Karpas-422 (cell line): ENCODE results near the gene KRT76. TPM values are rescaled to one million over a fixed set of nuclear protein-coding genes. Genes with fewer than 3 reads are reported as not detected.
"Not testable (repeated sequence)": the region's sequence is repeated elsewhere in the genome, so short reads cannot be mapped to it uniquely, and the experiment has no call there.

Experiments
- DNase-seq: peaks from one replicate; pipeline ENCODE4 v3.0.0-alpha.2; 2015
- H2AFZ ChIP-seq: fragments of 200-600 bp; sonication (generic); 2 replicates; pipeline ENCODE4 v1.6.1; 2014; ENCODE audit warnings: antibody characterized with exemption, low read length, mixed read lengths
- H3K27ac ChIP-seq: fragments of 200-600 bp; sonication (generic); 2 replicates; pipeline ENCODE4 v1.5.1; 2014; ENCODE audit warnings: mild to moderate bottlenecking, low read length, moderate library complexity
- H3K27me3 ChIP-seq: fragments of 200-600 bp; sonication (generic); 2 replicates; pipeline ENCODE4 v1.6.1; 2014; ENCODE audit warnings: low read length, mixed read lengths
- H3K36me3 ChIP-seq: fragments of 200-600 bp; sonication (generic); 2 replicates; pipeline ENCODE4 v1.6.1; 2014; ENCODE audit warnings: low read length, mixed read lengths; ENCODE audit not compliant: insufficient read depth
- H3K4me1 ChIP-seq: fragments of 200-600 bp; sonication (generic); 2 replicates; pipeline ENCODE4 v1.6.1; 2014; ENCODE audit warnings: mild to moderate bottlenecking, low read length, mixed read lengths
- H3K4me2 ChIP-seq: fragments of 200-600 bp; sonication (generic); 2 replicates; pipeline ENCODE4 v1.6.1; 2014; ENCODE audit warnings: low read length, low read depth, mild to moderate bottlenecking; ENCODE audit not compliant: poor library complexity, severe bottlenecking
- H3K4me3 ChIP-seq: fragments of 200-600 bp; sonication (generic); 2 replicates; pipeline ENCODE4 v1.5.1; 2014; ENCODE audit warnings: mild to moderate bottlenecking, antibody characterized with exemption, low read length, mixed read lengths
- H3K79me2 ChIP-seq: fragments of 200-600 bp; sonication (generic); 2 replicates; pipeline ENCODE4 v1.6.1; 2014; ENCODE audit warnings: mild to moderate bottlenecking, low read length, mixed read lengths
- H3K9ac ChIP-seq: fragments of 200-600 bp; sonication (generic); 2 replicates; pipeline ENCODE4 v1.6.0; 2014; ENCODE audit warnings: low read length
- H3K9me2 ChIP-seq: fragments of 200-600 bp; sonication (generic), shearing (Covaris generic); replicated peaks from 2 replicates; pipeline ENCODE4 v1.6.0; 2014; ENCODE audit warnings: mild to moderate bottlenecking, low read length, moderate library complexity; ENCODE audit not compliant: insufficient read depth
- H3K9me3 ChIP-seq: fragments of 300-700, 200-600 bp; sonication (generic); 2 replicates; pipeline ENCODE4 v1.6.1; 2014; ENCODE audit warnings: low read length, mixed read lengths
- H4K20me1 ChIP-seq: fragments of 200-600 bp; sonication (generic); 2 replicates; pipeline ENCODE4 v1.6.1; 2014; ENCODE audit warnings: mild to moderate bottlenecking, antibody characterized with exemption, low read length, low read depth; ENCODE audit not compliant: insufficient read depth
- total RNA-seq: library from RNA; depleted of rRNA; stranded (reverse); fragments of >200 nt; shearing (Covaris generic); gene quantifications from 2 replicates; pipeline ENCODE4 v1.2.3, GENCODE V29; 2014; ENCODE audit warnings: low replicate concordance

The KRT76 gene
- total RNA-seq, 1 experiment from 2014 or later: not detected

- Histone ChIP-seq H3K4me2 (no peak overlapping the region), H3K36me3 (no peaks in the 10 kb centered on the region), H3K27me3 (no peaks in the 10 kb centered on the region), H3K4me3 (no peak overlapping the region), H3K9me3 (no peaks in the 10 kb centered on the region), H3K79me2 (no peaks in the 10 kb centered on the region), H3K4me1 (peaks cover 8% of the 10 kb centered on the region), H3K9me2 (no peaks in the 10 kb centered on the region), H3K9ac (no peak overlapping the region), H2AFZ (no peak overlapping the region), H4K20me1 (no peaks in the 10 kb centered on the region), H3K27ac (no peak overlapping the region)
- no peak for DNase-seq
Observed at GRCh38 chr12:52796839-52797528, 19.8 kb upstream of the KRT76 start.

DNA sequence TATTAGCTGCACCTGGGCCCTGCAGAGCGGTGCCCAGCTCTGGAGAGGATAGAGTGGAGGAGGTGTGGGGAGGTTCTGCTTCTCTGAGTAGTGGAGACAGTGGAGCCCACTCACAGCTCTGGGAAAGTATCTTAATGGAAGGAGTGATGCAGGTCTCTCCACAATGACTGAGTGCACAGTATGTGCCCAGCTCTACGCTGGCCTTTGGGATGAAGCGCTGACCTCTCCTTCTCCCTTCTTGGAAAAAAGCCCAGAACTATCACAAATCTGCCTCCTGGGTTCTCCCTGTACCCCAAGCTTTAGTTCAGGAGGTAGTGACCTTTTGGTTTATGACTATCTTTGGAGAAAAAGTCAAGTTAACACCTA lies 19.3 kb upstream of the KRT76 start:
- no peaks in the 10 kb centered on the region for H3K9me2 ChIP-seq
- H3K4me3 ChIP-seq: no peak overlapping the region
- H3K4me1 ChIP-seq: peaks cover 8% of the 10 kb centered on the region
- H3K36me3 ChIP-seq: no peaks in the 10 kb centered on the region
- DNase-seq: no peak
- no peak overlapping the region for H2AFZ ChIP-seq
- H3K79me2 ChIP-seq: no peaks in the 10 kb centered on the region
- no peaks in the 10 kb centered on the region for H4K20me1 ChIP-seq
- no peak overlapping the region for H3K9ac ChIP-seq
- H3K9me3 ChIP-seq: no peaks in the 10 kb centered on the region
- H3K4me2 ChIP-seq: no peak overlapping the region
- H3K27me3 ChIP-seq: no peaks in the 10 kb centered on the region
- H3K27ac ChIP-seq: no peak overlapping the region

DNA sequence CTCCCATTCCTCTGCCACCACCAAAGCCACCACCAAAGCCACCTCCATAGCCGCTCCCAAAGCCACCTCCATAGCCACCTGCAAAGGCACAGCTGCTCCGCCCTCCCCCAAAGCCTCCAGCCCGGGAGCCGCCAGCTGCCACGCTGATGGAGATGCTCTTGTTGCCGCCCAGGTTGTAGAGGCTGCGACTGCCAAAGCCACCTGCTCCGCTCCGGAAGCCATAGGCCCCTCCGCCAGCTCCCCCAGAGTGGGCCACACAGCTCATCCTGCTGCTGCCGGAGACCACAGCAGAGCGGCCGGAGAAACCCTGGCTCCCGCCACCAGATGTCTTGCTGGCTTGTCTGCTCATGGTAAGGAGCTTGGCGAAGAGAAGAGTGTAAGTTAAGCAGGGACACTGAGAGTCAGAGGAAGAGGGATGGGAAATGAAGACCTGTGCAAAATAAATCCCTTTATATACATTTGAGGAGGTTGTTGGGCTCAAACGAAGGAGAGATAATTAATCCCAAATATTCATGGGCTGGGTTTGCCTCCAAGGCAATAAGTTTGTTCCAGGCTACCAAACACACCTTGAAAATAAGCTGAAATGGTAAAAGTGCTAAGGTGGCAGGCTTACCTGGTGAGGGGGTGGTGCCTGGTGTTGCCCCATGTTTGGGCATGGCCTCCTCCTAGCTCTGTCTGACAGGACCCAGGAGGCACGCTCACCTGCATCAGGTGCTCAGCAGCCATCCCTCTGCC lies 18.7 kb upstream of the KRT76 start, which contains the start of gene KRT3:
Gene KRT3, minus strand, starts transcription at position 424 of the 735 bp plus-strand sequence. Its CDS starts 75 bp downstream, at position 349.
- Histone ChIP-seq H3K4me3 (no peak within 1 kb of the TSS), H3K27me3 (no peaks in the 10 kb centered on the region), H2AFZ (no peak within 1 kb of the TSS), H3K9me3 (no peaks in the 10 kb centered on the region), H3K27ac (no peak within 1 kb of the TSS), H3K4me2 (no peak within 1 kb of the TSS), H3K9ac (no peak within 1 kb of the TSS), H3K9me2 (no peaks in the 10 kb centered on the region), H3K79me2 (no peaks in the 10 kb centered on the region), H3K4me1 (peaks cover 8% of the 10 kb centered on the region), H3K36me3 (no peaks in the 10 kb centered on the region), H4K20me1 (no peaks in the 10 kb centered on the region)
- DNase-seq: no peak

- not testable (repeated sequence) for H3K27me3 ChIP-seq, H4K20me1 ChIP-seq, H3K79me2 ChIP-seq, H3K9me2 ChIP-seq, DNase-seq, H2AFZ ChIP-seq, H3K27ac ChIP-seq, H3K9ac ChIP-seq, H3K9me3 ChIP-seq, H3K4me1 ChIP-seq, H3K36me3 ChIP-seq, H3K4me3 ChIP-seq, H3K4me2 ChIP-seq
Observed at GRCh38 chr12:52795332-52795674, 18.2 kb upstream of the KRT76 start.

DNA sequence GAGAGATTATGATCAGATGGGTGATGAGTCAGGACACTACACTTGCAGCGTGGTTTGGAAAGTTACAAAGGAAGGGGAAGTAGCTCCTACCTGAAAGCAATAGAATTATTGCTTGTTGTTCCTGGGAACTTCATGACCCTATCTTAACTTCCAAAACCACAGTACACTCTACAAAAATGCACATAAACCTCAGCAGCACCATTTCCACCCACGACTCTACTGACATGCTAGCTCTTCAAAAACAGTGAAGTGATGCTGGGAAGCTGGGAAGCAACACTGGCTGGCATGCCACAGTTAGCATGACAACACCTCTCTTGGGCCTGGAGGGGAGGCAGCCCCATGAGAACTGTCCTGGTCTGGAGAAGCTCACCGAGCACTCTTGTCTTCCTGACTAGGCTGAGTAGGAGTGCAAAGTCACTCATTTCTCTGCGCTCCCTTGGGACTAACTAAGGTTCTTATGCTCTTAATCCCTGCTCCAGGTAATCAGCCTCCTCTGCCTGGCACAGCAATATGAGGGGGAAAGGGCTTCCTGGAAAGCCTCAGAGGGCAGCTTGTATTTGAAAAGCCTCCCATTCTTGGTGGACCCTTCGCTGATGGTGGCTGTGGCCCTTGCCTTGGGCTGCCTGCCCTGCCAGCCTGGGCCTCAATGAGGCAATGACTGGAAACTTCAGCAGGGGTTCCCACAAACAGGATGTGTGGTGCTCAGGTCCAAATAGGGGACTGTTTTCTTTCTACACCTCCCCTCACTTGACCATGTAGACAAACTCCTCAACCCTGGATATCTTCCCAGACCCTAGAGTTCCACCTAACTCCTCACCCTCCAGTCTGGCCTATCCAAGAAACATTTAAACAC lies 17.6 kb upstream of the KRT76 start:
- H3K27ac ChIP-seq: no peak overlapping the region
- no peak overlapping the region for H3K4me3 ChIP-seq
- H3K36me3 ChIP-seq: no peaks in the 10 kb centered on the region
- H2AFZ ChIP-seq: no peak overlapping the region
- no peaks in the 10 kb centered on the region for H3K9me3 ChIP-seq
- no peaks in the 10 kb centered on the region for H3K27me3 ChIP-seq
- H3K4me1 ChIP-seq: peaks cover 8% of the 10 kb centered on the region
- H4K20me1 ChIP-seq: no peaks in the 10 kb centered on the region
- no peaks in the 10 kb centered on the region for H3K9me2 ChIP-seq
- DNase-seq: no peak
- no peak overlapping the region for H3K4me2 ChIP-seq
- no peak overlapping the region for H3K9ac ChIP-seq
- no peaks in the 10 kb centered on the region for H3K79me2 ChIP-seq

DNA sequence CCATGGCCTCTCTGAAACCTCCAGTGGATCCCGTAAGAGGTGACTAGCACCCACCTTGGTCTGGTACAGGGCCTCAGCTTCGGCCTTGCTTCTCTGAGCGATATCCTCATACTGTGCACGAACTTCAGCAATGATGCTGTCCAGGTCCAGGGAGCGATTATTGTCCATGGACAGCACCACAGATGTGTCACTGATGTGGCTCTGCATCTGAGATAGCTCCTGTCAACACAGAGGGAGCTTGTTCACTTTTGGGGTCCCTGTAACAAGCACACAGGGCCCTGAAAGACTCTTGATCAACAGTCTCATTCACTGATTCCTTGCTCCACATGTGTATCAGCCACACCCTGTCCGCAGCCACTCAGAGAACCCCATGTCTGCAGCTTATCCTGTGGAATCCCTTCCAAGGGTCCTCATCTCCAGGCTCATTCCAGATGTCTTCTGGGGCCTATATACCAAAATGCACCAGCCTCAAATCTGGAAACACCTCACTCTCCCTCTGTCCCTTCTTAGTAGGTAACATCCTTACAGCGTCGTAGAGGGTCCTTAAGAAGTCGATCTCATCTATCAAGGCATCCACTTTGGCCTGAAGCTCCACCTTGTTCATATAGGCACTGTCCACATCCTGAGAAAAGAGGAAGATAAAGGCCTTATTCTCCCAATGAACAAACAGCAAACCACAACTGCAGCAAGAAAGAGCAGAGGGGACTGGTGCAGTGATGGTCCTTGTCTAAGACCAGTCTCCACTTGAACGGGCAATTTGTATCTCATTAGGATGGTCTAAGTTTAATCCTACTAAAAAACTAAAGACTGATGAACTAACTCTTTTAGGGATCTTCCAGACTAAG lies 15.3 kb upstream of the KRT76 start:
- H2AFZ ChIP-seq: no peak overlapping the region
- 0 out of 2 replicates have a peak, but pooled peaks cover 4% of the 10 kb centered on the region for H4K20me1 ChIP-seq
- H3K4me2 ChIP-seq: no peak overlapping the region
- no peaks in the 10 kb centered on the region for H3K9me2 ChIP-seq
- no peaks in the 10 kb centered on the region for H3K27me3 ChIP-seq
- H3K27ac ChIP-seq: no peak overlapping the region
- no peaks in the 10 kb centered on the region for H3K36me3 ChIP-seq
- no peak overlapping the region for H3K9ac ChIP-seq
- H3K9me3 ChIP-seq: no peaks in the 10 kb centered on the region
- DNase-seq: no peak
- H3K4me3 ChIP-seq: no peak overlapping the region
- H3K79me2 ChIP-seq: no peaks in the 10 kb centered on the region
- H3K4me1 ChIP-seq: peaks cover 7% of the 10 kb centered on the region

GRCh38 chr12:52791271-52792184 lies 14.4 kb upstream of the KRT76 start:
- no peak overlapping the region for H3K27ac ChIP-seq
- no peak overlapping the region for H3K9ac ChIP-seq
- no peaks in the 10 kb centered on the region for H3K27me3 ChIP-seq
- no peak overlapping the region for H3K4me3 ChIP-seq
- no peaks in the 10 kb centered on the region for H3K36me3 ChIP-seq
- no peak for DNase-seq
- H3K9me3 ChIP-seq: no peaks in the 10 kb centered on the region
- peaks cover 5% of the 10 kb centered on the region for H3K4me1 ChIP-seq
- H3K4me2 ChIP-seq: no peak overlapping the region
- 0 out of 2 replicates have a peak, but pooled peaks cover 4% of the 10 kb centered on the region for H4K20me1 ChIP-seq
- no peaks in the 10 kb centered on the region for H3K79me2 ChIP-seq
- no peak overlapping the region for H2AFZ ChIP-seq
- H3K9me2 ChIP-seq: no peaks in the 10 kb centered on the region
